Adrenal gland (tissue), 12 donors: ENCODE data around the gene TMEM37. TPM values are rescaled to one million over a fixed set of nuclear protein-coding genes. Genes with fewer than 3 reads are reported as not detected.

Source experiments
- DNase-seq, 7 donors: peaks; one replicate each; pipeline ENCODE4 v3.0.0-alpha.2; 2019 to 2020
- H3K27ac ChIP-seq, 5 donors: fragments of 200-600 bp; sonication (generic) in 4 of 5; 1 replicate in 3 of 5; 2 replicates in 2 of 5; pipeline versions ENCODE4 v1.5.1 to v1.8.0; 2016 to 2020; ENCODE audit warnings: mild to moderate bottlenecking in 1 of 5
- H3K27me3 ChIP-seq: fragments of 200-600 bp; 2 replicates; pipeline ENCODE4 v1.8.0; 2021
- H3K36me3 ChIP-seq, 2 donors: fragments of 200-600 bp; replicated peaks in 1 of 2; 1 replicate in 1 of 2; 2 replicates in 1 of 2; pipeline versions ENCODE4 v1.5.1 to v1.8.0; 2018 to 2022
- H3K4me1 ChIP-seq, 2 donors: fragments of 200-600 bp; replicated peaks in 1 of 2; 1 replicate in 1 of 2; 2 replicates in 1 of 2; pipeline versions ENCODE4 v1.5.1 to v1.8.0; 2018 to 2021
- H3K4me3 ChIP-seq, 4 donors: fragments of 200-600 bp; sonication (generic) in 3 of 4; one replicate each; pipeline ENCODE4 v1.5.1; 2016 to 2018
- H3K9me3 ChIP-seq, 3 donors: fragments of 200-600 bp; sonication (generic) in 1 of 3; replicated peaks in 1 of 3; 1 replicate in 2 of 3; 2 replicates in 1 of 3; pipeline versions ENCODE4 v1.5.1 to v1.8.0; 2016 to 2021
- CTCF ChIP-seq, 6 experiments: fragments of 450-650 bp in 4 of 6; fragments of 200-600 bp in 2 of 6; sonication (generic) in 1 of 6; IDR thresholded peaks; 1 replicate in 5 of 6; 2 replicates in 1 of 6; pipeline versions ENCODE4 v1.5.1 to v1.8.0; 2016 to 2021; ENCODE audit warnings: antibody characterized with exemption in 6 of 6, mild to moderate bottlenecking in 2 of 6, moderate library complexity in 1 of 6
- POLR2A ChIP-seq, 2 donors: fragments of 450-650 bp; IDR thresholded peaks; one replicate each; pipeline ENCODE4 v1.6.1; 2017; ENCODE audit warnings: antibody characterized with exemption in 2 of 2, mild to moderate bottlenecking in 2 of 2, moderate library complexity in 1 of 2
- WGBS, 4 donors: extraction: QIAGEN DNeasy Blood & Tissue Kit in 2 of 4; methylation state at CpG; one replicate each; pipeline versions ENCODE4 v1.1.5 to v1.1.7; 2013 to 2017; 5-methylcytosine and 5-hydroxymethylcytosine counted together
- intact Hi-C, 2 donors: fragments of 100-400 bp; cut with DNase I; formaldehyde crosslinking; loops; one replicate each; pipeline versions ENCODE4 v1.14.1 to v1.15.0; 2022 to 2023
- polyA plus RNA-seq, 3 donors: library from polyadenylated mRNA; stranded (reverse); fragments of 200-250 nt in 2 of 3; fragments of 350-450 nt in 1 of 3; fragmentation: Illumina TruSeq in 1 of 3; extraction: RNeasy Lipid Tissue Mini Kit (QIAGEN cat#74804) in 1 of 3; gene quantifications; one replicate each; pipeline ENCODE4 v1.2.3, GENCODE V29; 2013 to 2014
- total RNA-seq, 9 donors: library from RNA; depleted of rRNA in 4 of 9; stranded (reverse); fragments of >200 nt in 4 of 9; fragments of 120-200 nt in 1 of 9; fragmentation: NEBNext Ultra II Directional in 1 of 9; extraction: Animal tissue kit (Norgen Biotek cat#: 25700) in 1 of 9; gene quantifications; one replicate each; pipeline versions ENCODE4 v1.1.0 to v1.2.4, GENCODE V29; 2013 to 2023
- donor health status: healthy with polysubstance abuse.
- donor health status: Bipolar disorder and iron deficiency.
- donor health status: DM: yes; HTN: yes; CAD: no.
- donor health status: DM: no; HTN: no; CAD: no.
- donor health status: DM: no; HTN: no; CAD: no.
- donor health status: DM: yes; HTN: yes; CAD: no.

TMEM37 gene
- total and polyA plus RNA-seq, 12 donors = 5.5 to 31.8 (median 14.7) TPM

- Histone ChIP-seq H3K36me3 (no peaks in the 10 kb centered on the region), H3K4me1 (peaks cover 0 to 3% of the 10 kb centered on the region in 2 donors), H3K27ac (no peak overlapping the region), H3K9me3 (no peaks in the 10 kb centered on the region), H3K27me3 (no peaks in the 10 kb centered on the region), H3K4me3 (no peak overlapping the region)
- WGBS, 4 donors = 83 to 92% (median 88%) methylated on average over 10 to 12 of the region's 12 CpGs
- DNase-seq = peak in 2 of 7 donors; percentile 10 to 13
- intact Hi-C loops = no loop called here
- TF ChIP-seq POLR2A (IDR thresholded peaks at IDR 0.05) (no peak), CTCF (IDR thresholded peaks at IDR 0.05) (no peak)
Observed at GRCh38 chr2:119478188-119478977, 46.7 kb downstream of the TMEM37 start.

GRCh38 chr2:119478978-119479295 lies 47.3 kb downstream of the TMEM37 start:
- no peaks in the 10 kb centered on the region for H3K9me3 ChIP-seq
- intact Hi-C loops = no loop called here
- no peak overlapping the region for H3K4me3 ChIP-seq
- no peaks in the 10 kb centered on the region for H3K36me3 ChIP-seq
- no peak overlapping the region for H3K27ac ChIP-seq
- H3K4me1 ChIP-seq = peaks cover 0 to 3% of the 10 kb centered on the region in 2 donors
- TF ChIP-seq POLR2A (IDR thresholded peaks at IDR 0.05) = no peak
- TF ChIP-seq CTCF (IDR thresholded peaks at IDR 0.05) = no peak
- H3K27me3 ChIP-seq = no peaks in the 10 kb centered on the region
- no peak for DNase-seq
- WGBS, 4 donors = 89 to 95% (median 93%) methylated on average over 3 of the region's 3 CpGs

- intact Hi-C loops = no loop called here
- H3K27me3 ChIP-seq = no peaks in the 10 kb centered on the region
- H3K27ac ChIP-seq = no peak overlapping the region
- WGBS, 4 donors = 88 to 93% (median 91%) methylated on average over 5 of the region's 5 CpGs
- TF ChIP-seq CTCF (IDR thresholded peaks at IDR 0.05) (no peak), POLR2A (IDR thresholded peaks at IDR 0.05) (no peak)
- H3K4me3 ChIP-seq = no peak overlapping the region
- peaks cover 4 to 8% of the 10 kb centered on the region in 2 donors for H3K4me1 ChIP-seq
- no peaks in the 10 kb centered on the region for H3K36me3 ChIP-seq
- DNase-seq = peak in 1 of 7 donors; percentile 2
- H3K9me3 ChIP-seq = no peaks in the 10 kb centered on the region
Observed at GRCh38 chr2:119480184-119480583, 48.5 kb downstream of the TMEM37 start.

- intact Hi-C loops = no loop called here
Observed at GRCh38 chr2:119480718-119481142, 49.1 kb downstream of the TMEM37 start.

More at GRCh38 chr2:119480718-119481142, 49.1 kb downstream of the TMEM37 start:
- TF ChIP-seq CTCF (IDR thresholded peaks at IDR 0.05) (no peak), POLR2A (IDR thresholded peaks at IDR 0.05) (no peak)
- no peaks in the 10 kb centered on the region for H3K27me3 ChIP-seq
- peak in 2 of 7 donors; percentile 6 to 29 for DNase-seq
- H3K4me3 ChIP-seq = no peak overlapping the region
- H3K36me3 ChIP-seq = no peaks in the 10 kb centered on the region
- no peak overlapping the region for H3K27ac ChIP-seq
- no peaks in the 10 kb centered on the region for H3K9me3 ChIP-seq
- H3K4me1 ChIP-seq = peaks cover 5 to 14% of the 10 kb centered on the region in 2 donors
- WGBS, 4 donors = 89 to 100% (median 94%) methylated on average over 2 to 11 of the region's 11 CpGs
